Measurements from ENCODE around the gene XCR1.

Gene XCR1

GRCh38 chr3:45984331-45985312 is 42.7 kb downstream of the XCR1 start:
- no peak for DNase-seq (ENCODE audit: low read depth in 3 of 3)

- no peak for DNase-seq (ENCODE audit: low read depth in 3 of 3)
Measured at GRCh38 chr3:45983770-45984169, 43.5 kb downstream of the XCR1 start.

- no peak for DNase-seq (ENCODE audit: low read depth in 3 of 3)
Measured at GRCh38 chr3:45981346-45982074, 45.8 kb downstream of the XCR1 start.

GRCh38 chr3:45980819-45981218 is 46.5 kb downstream of the XCR1 start:
- no peak for DNase-seq (ENCODE audit: low read depth in 3 of 3)

GRCh38 chr3:45980229-45980813 is 47.0 kb downstream of the XCR1 start:
- no peak for DNase-seq (ENCODE audit: low read depth in 3 of 3)

- DNase-seq (ENCODE audit: low read depth in 3 of 3) = no peak
Measured at GRCh38 chr3:45979378-45979777, 47.9 kb downstream of the XCR1 start.

- DNase-seq (ENCODE audit: low read depth in 3 of 3) = peak in 1 of 3 donors; percentile 56
Measured at GRCh38 chr3:45978006-45978761, 49.1 kb downstream of the XCR1 start.

- no peak for DNase-seq (ENCODE audit: low read depth in 3 of 3)
Measured at GRCh38 chr3:45976191-45977091, 50.8 kb downstream of the XCR1 start.

- no peak for DNase-seq (ENCODE audit: low read depth in 3 of 3)
Measured at GRCh38 chr3:45975686-45976085, 51.6 kb downstream of the XCR1 start.

- DNase-seq (ENCODE audit: low read depth in 3 of 3) = no peak
Measured at GRCh38 chr3:45974686-45975085, 52.6 kb downstream of the XCR1 start.

- no peak for DNase-seq (ENCODE audit: low read depth in 3 of 3)
Measured at GRCh38 chr3:45972534-45973402, 54.5 kb downstream of the XCR1 start.

- DNase-seq (ENCODE audit: low read depth in 3 of 3) = no peak
Measured at GRCh38 chr3:45969953-45970352, 57.3 kb downstream of the XCR1 start.

- no peak for DNase-seq (ENCODE audit: low read depth in 3 of 3)
Measured at GRCh38 chr3:45969116-45969515, 58.2 kb downstream of the XCR1 start.

- DNase-seq (ENCODE audit: low read depth in 3 of 3) = no peak
Measured at GRCh38 chr3:45968706-45969105, 58.6 kb downstream of the XCR1 start.

- DNase-seq (ENCODE audit: low read depth in 3 of 3) = no peak
Measured at GRCh38 chr3:45968149-45968548, 59.1 kb downstream of the XCR1 start.

- DNase-seq (ENCODE audit: low read depth in 3 of 3) = no peak
Measured at GRCh38 chr3:45967724-45968123, 59.6 kb downstream of the XCR1 start.

Data from stimulated activated CD4-positive, alpha-beta T cell treated with anti-CD3 and anti-CD28 coated beads, TNF-alpha, amount 100 ng/mL, for 48 hours (primary cell).